ENCODE measurements around the gene HIGD2B.
"Not testable (repeated sequence)": the region's sequence is repeated elsewhere in the genome, so short reads cannot be mapped to it uniquely, and the experiment has no call there.

The HIGD2B gene

DNA sequence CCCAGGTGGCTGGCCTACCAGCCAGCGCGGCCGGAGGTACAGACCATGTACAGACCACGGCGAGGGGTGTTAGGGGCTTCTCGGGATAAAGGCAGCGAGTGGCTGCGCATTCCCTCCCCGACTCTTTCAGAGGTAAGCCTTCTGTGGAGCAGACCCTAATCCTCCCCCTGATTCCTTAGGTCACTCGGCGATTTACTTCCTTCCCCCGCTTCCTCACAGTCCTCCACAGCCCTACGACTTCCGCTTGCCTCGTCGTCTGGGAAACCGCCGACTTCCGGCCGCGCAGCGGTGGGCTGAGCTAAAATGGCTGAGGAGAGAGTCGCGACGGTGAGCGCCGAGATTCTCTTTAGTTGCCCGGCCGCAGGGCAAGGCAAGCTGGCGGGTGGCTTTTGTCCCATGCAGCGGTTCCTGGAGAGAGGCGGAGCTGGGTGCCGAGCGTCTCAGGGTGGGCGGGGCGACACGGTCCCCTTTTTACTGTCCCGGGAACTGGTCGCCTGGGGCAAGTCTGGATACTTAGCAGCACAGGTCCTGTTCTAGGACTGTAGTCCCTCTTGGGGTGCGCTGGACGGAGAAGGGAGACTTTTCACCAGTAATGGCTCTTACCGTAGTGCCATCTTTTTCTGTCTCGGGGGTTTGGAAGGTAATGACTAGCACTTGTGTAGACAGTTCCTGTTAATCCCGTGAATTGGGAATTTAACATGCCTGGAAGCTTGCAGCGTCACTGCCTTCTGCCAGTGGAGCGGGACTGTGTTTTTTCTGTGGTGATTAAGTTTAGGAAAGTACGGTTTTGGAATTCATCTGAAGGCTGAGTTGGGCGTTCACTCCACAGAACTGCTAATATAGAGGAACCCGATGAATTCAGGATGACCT, at the start of gene HIGD2B, which contains the start of gene BBS4:
TSS of gene HIGD2B (minus strand) at position 258 of the 870 bp plus-strand sequence. CDS start 9,808 bp downstream, outside the sequence.
TSS of gene BBS4 (plus strand) at position 283 of the 870 bp plus-strand sequence. CDS start at position 304, 21 bp downstream.
- in situ Hi-C loops (cut with HindIII; ENCODE audit: low sequenced_read_pairs): no loop called here

- in situ Hi-C loops (cut with HindIII; ENCODE audit: low sequenced_read_pairs): no loop called here
Observed at GRCh38 chr15:72735111-72735510, 49.1 kb upstream of the HIGD2B start.

GRCh38 chr15:72733941-72734738, 48.2 kb upstream of the HIGD2B start:
- in situ Hi-C loops (cut with HindIII; ENCODE audit: low sequenced_read_pairs): no loop called here

- in situ Hi-C loops (cut with HindIII; ENCODE audit: low sequenced_read_pairs): no loop called here
Observed at GRCh38 chr15:72732516-72732915, 46.5 kb upstream of the HIGD2B start.

DNA sequence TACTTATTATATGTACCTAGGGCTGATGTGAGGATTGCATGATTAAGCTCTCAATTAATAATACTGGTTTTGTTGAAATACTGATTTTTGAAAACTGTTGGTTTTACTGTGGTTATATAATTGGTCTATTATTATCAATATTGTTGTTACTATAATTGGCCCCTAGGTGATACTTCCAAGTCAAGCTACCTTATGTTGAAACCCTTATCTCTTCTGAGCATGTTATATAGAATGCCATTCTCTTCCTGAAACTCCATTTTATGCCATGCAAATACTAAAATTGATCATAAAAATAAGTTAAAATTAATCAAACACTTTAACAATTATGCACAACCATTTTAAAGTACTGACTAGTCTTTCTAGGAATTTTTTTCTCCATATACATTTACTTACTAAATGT, 46.1 kb upstream of the HIGD2B start:
- in situ Hi-C loops (cut with HindIII; ENCODE audit: low sequenced_read_pairs): no loop called here

DNA sequence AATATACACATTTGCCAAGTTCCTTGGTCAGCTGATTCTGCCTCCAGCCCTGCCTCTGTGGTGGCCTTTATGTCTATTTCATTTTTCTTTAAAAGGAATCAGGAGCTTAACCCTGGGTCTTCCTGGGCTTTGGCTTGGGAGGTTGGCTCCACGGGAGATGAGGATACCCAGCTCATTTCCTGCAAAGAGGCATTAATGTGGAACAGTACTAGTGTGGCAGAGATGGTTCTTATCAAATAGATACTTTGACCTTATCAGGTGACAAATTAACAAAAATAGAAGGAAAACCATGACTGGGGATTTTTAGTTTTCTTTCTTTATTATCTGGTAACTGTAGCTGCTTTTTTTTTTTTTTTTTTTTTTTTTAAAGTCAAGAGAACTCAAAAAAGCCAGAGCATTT, 42.8 kb upstream of the HIGD2B start:
- in situ Hi-C loops (cut with HindIII; ENCODE audit: low sequenced_read_pairs): no loop called here

GRCh38 chr15:72728249-72728648, 42.3 kb upstream of the HIGD2B start:
- in situ Hi-C loops (cut with HindIII; ENCODE audit: low sequenced_read_pairs): not testable (repeated sequence)

DNA sequence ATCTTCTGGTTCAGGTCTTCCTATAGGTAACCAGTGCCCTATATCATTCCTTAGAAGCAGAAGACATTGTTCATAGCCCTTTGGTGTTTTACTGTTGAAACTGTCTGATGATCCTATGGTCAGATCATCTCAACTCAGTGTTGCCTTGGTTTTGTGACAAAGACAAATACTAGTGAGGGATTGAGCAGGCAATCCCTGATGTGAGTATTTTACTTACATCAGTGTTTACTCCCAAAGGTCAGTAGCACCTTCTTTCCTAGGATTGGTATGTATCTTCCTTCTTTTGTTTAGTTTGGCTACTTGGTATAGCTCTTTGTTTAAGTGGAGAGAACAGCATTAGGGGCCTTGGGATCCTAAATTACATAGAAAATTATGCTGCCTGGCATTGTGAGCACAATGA, 41.2 kb upstream of the HIGD2B start:
- in situ Hi-C loops (cut with HindIII; ENCODE audit: low sequenced_read_pairs): no loop called here

- in situ Hi-C loops (cut with HindIII; ENCODE audit: low sequenced_read_pairs): not testable (repeated sequence)
Observed at GRCh38 chr15:72725851-72726250, 39.9 kb upstream of the HIGD2B start.

DNA sequence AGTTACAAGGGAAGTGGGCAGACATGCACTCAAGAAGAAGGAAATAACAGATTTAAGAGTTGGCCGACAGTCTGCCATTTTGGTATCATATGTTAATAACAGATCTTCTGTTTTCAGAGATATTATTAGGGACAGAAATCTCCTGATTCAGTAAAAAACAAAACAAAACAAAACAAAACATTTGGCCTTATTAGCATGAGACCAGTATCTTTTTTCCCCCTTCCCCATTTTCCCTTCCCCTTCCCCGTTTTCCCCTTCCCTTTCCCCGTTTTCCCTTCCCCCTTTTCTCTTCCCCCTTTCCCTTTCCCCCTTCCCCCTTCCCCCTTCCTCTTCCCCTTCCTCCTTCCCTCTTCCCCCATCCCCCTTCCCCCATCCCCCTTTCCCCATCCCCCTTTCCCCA, 39.5 kb upstream of the HIGD2B start:
- in situ Hi-C loops (cut with HindIII; ENCODE audit: low sequenced_read_pairs): no loop called here

DNA sequence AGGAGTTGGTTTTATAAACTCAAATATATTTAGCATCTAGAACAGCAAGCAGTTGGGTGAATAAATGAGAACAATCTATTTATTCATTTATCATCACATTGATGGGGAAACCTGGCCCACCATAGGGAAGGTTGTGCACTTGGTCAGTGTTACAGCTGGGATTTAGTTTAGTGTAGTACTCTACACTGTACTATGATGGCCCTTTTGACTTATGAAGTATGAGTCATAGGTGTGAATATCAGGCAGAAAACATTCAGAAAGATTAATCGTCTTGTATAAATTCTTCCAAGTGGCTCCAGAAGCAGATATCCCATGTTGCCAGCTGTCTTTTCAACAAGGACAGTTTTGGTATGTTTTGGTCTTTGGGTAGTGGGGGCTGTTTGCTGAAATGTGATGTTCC, 38.0 kb upstream of the HIGD2B start:
- in situ Hi-C loops (cut with HindIII; ENCODE audit: low sequenced_read_pairs): no loop called here

GRCh38 chr15:72722071-72722696, 36.2 kb upstream of the HIGD2B start:
- in situ Hi-C loops (cut with HindIII; ENCODE audit: low sequenced_read_pairs): no loop called here

- in situ Hi-C loops (cut with HindIII; ENCODE audit: low sequenced_read_pairs): not testable (repeated sequence)
Observed at GRCh38 chr15:72708551-72709303, 22.7 kb upstream of the HIGD2B start.

- in situ Hi-C loops (cut with HindIII; ENCODE audit: low sequenced_read_pairs): no loop called here
Observed at GRCh38 chr15:72706266-72706665, 20.3 kb upstream of the HIGD2B start.

GRCh38 chr15:72700076-72700475, 14.1 kb upstream of the HIGD2B start:
- in situ Hi-C loops (cut with HindIII; ENCODE audit: low sequenced_read_pairs): no loop called here

DNA sequence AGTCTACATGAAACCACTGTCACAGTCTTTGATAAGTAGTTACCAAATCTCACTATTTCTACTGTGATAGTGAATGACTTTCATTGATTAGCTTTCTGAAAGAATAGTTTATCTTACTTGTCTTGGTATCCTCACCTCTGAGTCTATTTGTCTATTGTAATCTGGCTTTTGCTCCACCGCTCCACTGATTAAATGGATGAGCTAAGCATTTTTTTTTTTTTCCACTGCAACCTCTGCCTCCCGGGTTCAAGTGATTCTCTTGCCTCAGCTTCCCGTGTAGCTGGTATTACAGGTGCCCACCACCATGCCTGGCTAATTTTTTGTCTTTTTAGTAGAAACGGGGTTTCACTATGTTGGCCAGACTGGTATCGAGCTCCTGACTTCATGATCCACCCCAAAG, 13.0 kb upstream of the HIGD2B start:
- in situ Hi-C loops (cut with HindIII; ENCODE audit: low sequenced_read_pairs): no loop called here

- in situ Hi-C loops (cut with HindIII; ENCODE audit: low sequenced_read_pairs): no loop called here
Observed at GRCh38 chr15:72690938-72691337, 5.0 kb upstream of the HIGD2B start.

DNA sequence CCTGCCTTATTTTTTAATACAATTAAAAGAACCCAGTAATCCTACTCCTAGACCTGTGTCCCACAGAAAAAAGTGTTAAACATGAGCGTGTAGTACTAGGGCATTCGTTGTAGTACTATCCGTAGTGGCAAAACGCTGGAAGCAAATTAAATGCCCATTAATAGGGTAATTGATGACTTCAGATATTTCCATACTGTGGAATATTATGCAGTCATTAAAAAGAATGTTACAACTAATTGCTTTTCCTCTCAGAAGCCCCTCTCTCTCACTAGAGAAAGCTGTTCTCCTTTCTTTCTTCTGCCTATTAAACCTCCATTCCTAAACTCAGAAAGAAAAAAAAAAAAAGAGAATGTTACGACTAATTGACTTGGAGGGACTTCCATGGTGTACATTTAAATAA, 2.7 kb upstream of the HIGD2B start:
- in situ Hi-C loops (cut with HindIII; ENCODE audit: low sequenced_read_pairs): no loop called here

DNA sequence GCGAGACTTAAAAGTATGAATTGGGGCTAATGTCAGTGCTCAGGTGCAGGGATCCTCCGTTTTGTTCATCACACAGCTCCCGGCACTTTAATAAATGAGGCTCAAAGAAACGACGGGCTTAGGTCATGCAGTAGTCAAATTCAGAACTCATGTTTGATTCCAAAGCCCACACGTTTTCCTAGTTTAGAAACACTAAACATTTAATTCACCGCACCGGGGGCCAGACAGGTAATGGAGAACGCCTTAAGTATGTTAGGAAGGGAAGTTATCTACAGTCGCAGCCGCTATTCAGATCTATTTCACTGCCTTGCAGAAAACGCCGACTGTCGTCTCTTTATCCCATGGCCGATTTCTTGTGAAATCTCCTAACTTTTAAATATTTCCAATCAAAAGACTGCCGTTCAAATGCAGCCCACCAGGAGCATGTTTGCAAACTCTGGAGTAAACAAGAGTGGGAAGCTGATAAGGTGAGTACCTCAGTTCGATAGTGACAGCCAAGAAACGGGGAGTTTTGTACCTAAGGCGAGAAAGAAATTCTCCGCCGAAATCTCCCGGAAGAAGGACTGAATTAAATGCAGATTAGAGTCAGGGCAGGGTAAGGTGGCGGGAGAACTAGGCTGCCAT, 569 bp downstream of the HIGD2B start:
- in situ Hi-C loops (cut with HindIII; ENCODE audit: low sequenced_read_pairs): no loop called here

GRCh38 chr15:72682772-72683171, 3.2 kb downstream of the HIGD2B start:
- in situ Hi-C loops (cut with HindIII; ENCODE audit: low sequenced_read_pairs): no loop called here

Measured in DLD1 (cell line).